ENCODE measurements around the gene MAPK12. TPM values are rescaled to one million over a fixed set of nuclear protein-coding genes. Genes with fewer than 3 reads are reported as not detected.

The MAPK12 gene
- total and polyA plus RNA-seq, 10 of the 15 experiments (the other 5 are each of a cell fraction or from before 2014, with no cell fraction given), result 1.1 to 38.9 (median 16.3) TPM

- H3K79me2 ChIP-seq (ENCODE audit: control insufficient read depth, insufficient read depth, low read length), result no peaks in the 10 kb centered on the region
- no peaks in the 10 kb centered on the region for H4K20me1 ChIP-seq (ENCODE audit: control insufficient read depth, insufficient read depth)
- no peak overlapping the region for H3K4me3 ChIP-seq
- in situ Hi-C loops (cut with MboI), result no loop called here
- SMC1A ChIA-PET (ENCODE audit: uncharacterized antibody, unreplicated experiment), result no interaction called here
- H3K9ac ChIP-seq (ENCODE audit: control insufficient read depth, insufficient read depth, low read length), result no peak overlapping the region
- 94% methylated on average over 24 of the region's 24 CpGs for WGBS (ENCODE audit: insufficient coverage, insufficient replicate concordance, low lambda C conversion rate, missing lambda C conversion rate)
- H3K36me3 ChIP-seq (ENCODE audit: control insufficient read depth in 2 of 2, insufficient read depth in 2 of 2, low read length in 1 of 2), result peaks cover 9 to 34% of the 10 kb centered on the region in 2 experiments; a peak in 3 of 4 replicates
- RAD21 ChIA-PET (ENCODE audit: unreplicated experiment), result no interaction called here
- TF ChIP-seq RFX5 (IDR thresholded peaks at IDR 0.05; ENCODE audit: low read depth, low read length) (no peak), ZNF687 (IDR thresholded peaks at IDR 0.05) (no peak), NFYB (IDR thresholded peaks at IDR 0.05; ENCODE audit: insufficient read depth, low read depth, low read length) (no peak), SUZ12 (IDR thresholded peaks at IDR 0.05; ENCODE audit: unreplicated experiment) (no peak), CEBPZ (IDR thresholded peaks at IDR 0.05; ENCODE audit: low read depth, low read length) (no peak), TCF7 (IDR thresholded peaks at IDR 0.05; ENCODE audit: borderline replicate concordance) (no peak)
- H3K4me1 ChIP-seq (ENCODE audit: control insufficient read depth, insufficient read depth, low read length), result no peaks in the 10 kb centered on the region
- H3K27me3 ChIP-seq (replicated peaks in 1 of 2; ENCODE audit: control insufficient read depth in 2 of 2, insufficient read depth in 2 of 2, low read length in 1 of 2), result no peaks in the 10 kb centered on the region
- intact Hi-C loops (cut with micrococcal nuclease; ENCODE audit: unreplicated experiment), result no loop called here
- no peak overlapping the region for H3K27ac ChIP-seq (ENCODE audit: control insufficient read depth, insufficient read depth)
- H3K9me3 ChIP-seq (replicated peaks; ENCODE audit: control insufficient read depth, insufficient read depth, low read length), result no peaks in the 10 kb centered on the region
- DNase-seq (ENCODE audit: low read depth, low spot score), result no peak
- no TSS peak for BruUV-seq (replicated peaks)
- no peak for FAIRE-seq
- POLR2A ChIA-PET, result no interaction called here
- CTCF ChIA-PET, result no interaction called here
- no peak overlapping the region for H3K4me2 ChIP-seq (ENCODE audit: control insufficient read depth, insufficient read depth)
- no peak overlapping the region for H2AFZ ChIP-seq (ENCODE audit: control insufficient read depth, low read depth, low read length)
- no peak for ATAC-seq
These were observed 36.1 kb downstream of the MAPK12 start for GRCh38 chr22:50225200-50225969.
